GM18505 (cell line): Measurements from ENCODE around the gene UPF3A.
"Not testable (repeated sequence)": the region's sequence is repeated elsewhere in the genome, so short reads cannot be mapped to it uniquely, and the experiment has no call there.

Experiments used
- ATAC-seq: cut with Tn5 transposase; IDR thresholded peaks from one replicate; pipeline ENCODE4 v1.9.1; 2021; ENCODE audit not compliant: unreplicated experiment
- POLR2A ChIP-seq: IDR thresholded peaks from 4 replicates; pipeline ENCODE4 v1.6.1; 2011; ENCODE audit warnings: borderline replicate concordance; ENCODE audit not compliant: insufficient read depth, insufficient read length; ENCODE audit errors: extremely low read depth

Gene UPF3A, protein sequence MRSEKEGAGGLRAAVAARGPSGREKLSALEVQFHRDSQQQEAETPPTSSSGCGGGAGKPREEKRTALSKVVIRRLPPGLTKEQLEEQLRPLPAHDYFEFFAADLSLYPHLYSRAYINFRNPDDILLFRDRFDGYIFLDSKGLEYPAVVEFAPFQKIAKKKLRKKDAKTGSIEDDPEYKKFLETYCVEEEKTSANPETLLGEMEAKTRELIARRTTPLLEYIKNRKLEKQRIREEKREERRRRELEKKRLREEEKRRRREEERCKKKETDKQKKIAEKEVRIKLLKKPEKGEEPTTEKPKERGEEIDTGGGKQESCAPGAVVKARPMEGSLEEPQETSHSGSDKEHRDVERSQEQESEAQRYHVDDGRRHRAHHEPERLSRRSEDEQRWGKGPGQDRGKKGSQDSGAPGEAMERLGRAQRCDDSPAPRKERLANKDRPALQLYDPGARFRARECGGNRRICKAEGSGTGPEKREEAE

DNA sequence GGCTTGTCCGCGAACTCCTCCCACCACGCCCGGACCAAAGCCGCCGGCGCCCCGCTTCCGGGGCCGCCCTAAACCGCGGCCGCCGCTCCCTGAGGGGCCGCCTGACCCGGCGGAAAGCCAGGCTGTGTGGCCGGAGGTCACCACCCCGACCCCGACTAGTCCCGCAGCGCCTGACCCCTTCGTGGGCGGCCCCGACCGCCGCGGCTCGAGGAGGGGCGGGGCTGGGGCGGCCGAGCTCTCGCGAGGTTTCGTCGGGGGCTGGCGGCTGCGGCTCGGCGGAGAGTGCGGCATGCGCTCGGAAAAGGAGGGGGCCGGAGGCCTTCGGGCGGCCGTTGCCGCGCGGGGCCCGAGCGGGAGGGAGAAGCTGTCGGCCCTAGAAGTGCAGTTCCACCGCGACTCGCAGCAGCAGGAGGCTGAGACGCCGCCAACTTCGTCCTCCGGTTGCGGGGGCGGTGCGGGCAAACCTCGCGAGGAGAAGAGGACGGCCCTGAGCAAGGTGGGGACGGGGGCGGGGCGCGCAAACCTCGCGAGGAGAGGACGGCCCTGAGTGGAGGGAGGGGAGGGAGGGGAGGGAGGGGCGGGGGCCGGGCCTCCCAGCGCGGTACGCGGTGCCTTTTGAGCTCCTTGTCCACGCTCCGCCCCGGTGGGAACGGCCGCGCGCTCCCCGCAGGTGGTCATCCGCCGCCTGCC, at the start of gene UPF3A:
UPF3A (plus strand) TSS at position 251 of the 690 bp plus-strand sequence; CDS start at position 290, 39 bp downstream.
- peak; percentile 94 for TF ChIP-seq POLR2A
- ATAC-seq, result peak; percentile 68

DNA sequence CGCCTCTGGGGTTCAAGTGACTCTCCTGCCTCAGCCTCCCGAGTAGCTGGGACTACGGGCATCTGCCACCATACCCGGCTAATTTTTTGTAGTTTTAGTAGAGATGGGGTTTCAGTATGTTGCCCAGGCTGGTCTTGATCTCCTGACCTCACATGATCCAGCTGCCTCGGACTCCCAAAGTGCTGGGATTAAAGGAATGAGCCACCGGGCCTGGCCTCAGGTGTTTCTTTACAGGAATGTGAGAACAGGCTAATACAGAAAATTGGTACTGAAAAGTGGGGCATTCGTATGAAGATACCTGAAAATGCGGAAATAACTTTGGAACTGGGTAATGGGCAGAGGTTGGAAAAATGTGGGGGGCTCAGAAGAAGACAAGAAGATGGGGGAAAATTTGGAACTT, 49.5 kb upstream of the UPF3A start:
- no peak for TF ChIP-seq POLR2A
- ATAC-seq, result no peak

- TF ChIP-seq POLR2A, result no peak
- no peak for ATAC-seq
Measured at GRCh38 chr13:114234266-114234644, 47.1 kb upstream of the UPF3A start.

DNA sequence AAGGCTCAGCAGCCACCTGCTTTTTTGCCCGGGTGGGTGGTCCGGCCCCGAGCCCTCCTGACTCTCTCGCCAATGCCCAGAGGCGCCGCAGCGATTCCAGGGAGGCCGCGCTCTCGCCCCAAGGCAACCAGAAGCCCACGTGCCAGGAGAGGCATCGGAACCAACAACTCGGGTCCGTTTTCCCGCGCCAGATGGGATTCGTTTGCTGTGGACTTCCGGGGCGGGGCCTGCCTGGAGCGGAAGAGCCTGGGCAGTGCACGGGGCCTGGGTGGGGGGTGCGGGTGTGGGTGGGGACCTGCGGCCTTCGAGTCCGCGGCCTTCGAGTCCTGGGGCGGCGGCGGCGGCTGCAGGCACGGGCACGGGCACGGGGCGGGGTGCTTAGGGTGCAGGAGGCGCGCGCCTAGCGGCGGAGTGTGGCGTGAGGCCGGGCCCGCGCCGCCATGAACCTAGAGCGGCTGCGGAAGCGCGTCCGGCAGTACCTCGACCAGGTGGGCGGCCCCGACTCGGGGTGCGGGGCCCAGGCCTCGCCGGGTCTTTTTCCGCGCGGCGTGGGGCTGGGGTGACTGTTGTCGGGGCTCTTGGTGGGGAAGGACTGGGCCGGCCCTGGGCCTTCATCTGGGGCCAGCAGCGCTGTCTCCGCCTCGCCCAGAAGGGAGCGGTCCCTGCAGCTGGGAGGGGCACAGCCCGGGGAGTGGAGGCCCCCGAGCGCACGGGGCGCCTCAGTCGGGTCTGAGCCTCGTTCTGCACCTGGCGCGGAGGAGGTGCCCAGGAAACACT, 46.6 kb upstream of the UPF3A start, which contains the start of gene CDC16:
CDC16 (plus strand) TSS at position 253 of the 777 bp plus-strand sequence; CDS start at position 441, 188 bp downstream.
- peak; percentile 69 for TF ChIP-seq POLR2A
- ATAC-seq, result peak; percentile 81

DNA sequence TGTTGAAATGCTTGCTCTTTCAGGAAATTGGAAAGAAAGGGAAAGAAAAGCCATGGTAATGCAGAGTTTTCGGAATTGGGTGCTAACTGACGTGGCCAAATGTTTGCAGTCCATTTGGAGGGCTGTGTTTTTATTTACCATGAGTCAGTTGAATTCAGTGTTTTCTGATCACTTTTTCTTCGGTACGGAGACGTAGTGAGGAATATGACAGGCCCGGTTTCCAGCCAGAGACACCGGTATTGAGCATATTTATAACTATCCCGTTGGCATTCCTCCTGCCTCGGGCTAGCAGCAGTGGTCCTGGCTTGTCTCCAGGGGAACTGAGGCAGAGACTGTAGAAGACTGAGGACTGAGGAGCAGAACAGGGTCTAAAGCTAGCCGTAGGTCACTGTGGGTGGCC, 45.7 kb upstream of the UPF3A start:
- ATAC-seq, result no peak
- no peak for TF ChIP-seq POLR2A

DNA sequence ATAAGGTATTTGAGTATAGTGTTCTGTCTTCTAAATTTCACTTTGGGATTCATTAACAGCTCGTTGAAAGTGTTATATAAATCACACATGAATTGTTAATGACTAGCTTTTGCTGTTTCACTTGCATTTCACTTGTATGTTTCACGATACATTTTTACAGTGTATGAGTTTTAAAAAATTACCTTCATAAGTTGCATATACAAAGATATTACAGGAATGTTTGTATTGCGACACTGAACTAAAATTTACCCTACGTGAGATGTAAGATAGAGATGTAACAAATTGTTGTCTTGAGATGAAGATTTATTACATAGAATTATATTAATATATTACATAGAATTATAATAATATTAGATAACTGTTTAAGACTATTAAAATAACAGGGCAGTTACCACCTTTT, 45.2 kb upstream of the UPF3A start:
- no peak for TF ChIP-seq POLR2A
- ATAC-seq, result no peak

DNA sequence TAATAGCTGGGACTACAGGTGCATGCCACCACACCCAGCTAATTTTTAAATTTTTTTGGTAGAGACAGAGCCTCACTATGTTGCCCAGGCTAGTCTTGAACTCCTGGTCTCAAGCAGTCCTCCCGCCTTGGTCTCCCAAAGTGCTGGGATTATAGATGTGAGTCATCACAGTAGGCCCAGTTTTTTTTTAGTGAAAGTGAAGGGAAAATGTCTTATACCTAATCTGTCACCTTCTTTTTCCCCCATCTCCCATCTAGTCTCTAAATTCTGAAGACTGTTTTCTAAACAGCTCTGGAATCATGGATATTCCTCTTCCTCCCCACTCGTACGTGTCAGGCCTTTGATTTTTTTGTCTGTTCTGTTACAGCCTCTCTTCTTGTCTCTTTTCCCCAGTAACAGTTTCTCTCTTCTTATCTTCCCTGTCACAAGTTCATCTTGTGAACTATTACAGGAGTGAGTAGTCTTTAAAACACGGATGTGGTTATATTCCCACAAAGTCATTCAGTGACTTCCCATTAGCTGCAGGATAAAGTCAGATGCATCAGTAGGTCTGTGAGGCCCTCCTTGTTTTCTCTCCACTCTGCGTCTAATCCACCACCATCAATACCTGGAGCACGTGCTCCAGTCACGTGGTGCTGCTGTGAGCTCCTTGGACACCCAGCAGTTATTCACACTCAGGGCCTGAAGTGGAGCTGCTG, 43.8 kb upstream of the UPF3A start:
- no peak for ATAC-seq
- no peak for TF ChIP-seq POLR2A

GRCh38 chr13:114241918-114242317, 39.5 kb upstream of the UPF3A start:
- TF ChIP-seq POLR2A, result no peak
- no peak for ATAC-seq

- ATAC-seq, result no peak
- TF ChIP-seq POLR2A, result no peak
Measured at GRCh38 chr13:114243971-114244370, 37.4 kb upstream of the UPF3A start.

DNA sequence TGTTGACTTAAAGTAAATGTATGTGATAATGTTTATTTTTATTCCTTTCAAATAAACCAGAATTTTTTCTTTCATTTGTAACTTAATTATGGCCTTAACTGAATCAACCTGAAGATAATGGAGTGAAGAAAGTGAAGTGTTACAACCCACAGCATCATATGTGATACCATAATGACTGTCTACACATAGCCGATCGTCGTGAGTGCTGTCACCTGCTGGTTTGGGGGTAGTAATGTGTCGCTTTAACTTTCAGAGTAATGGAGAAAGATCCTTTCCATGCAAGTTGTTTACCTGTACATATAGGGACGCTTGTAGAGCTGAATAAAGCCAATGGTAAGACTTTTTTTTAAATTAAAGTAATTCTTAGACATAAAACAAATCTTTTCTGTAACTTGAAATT, 36.8 kb upstream of the UPF3A start:
- ATAC-seq, result no peak
- TF ChIP-seq POLR2A, result no peak

DNA sequence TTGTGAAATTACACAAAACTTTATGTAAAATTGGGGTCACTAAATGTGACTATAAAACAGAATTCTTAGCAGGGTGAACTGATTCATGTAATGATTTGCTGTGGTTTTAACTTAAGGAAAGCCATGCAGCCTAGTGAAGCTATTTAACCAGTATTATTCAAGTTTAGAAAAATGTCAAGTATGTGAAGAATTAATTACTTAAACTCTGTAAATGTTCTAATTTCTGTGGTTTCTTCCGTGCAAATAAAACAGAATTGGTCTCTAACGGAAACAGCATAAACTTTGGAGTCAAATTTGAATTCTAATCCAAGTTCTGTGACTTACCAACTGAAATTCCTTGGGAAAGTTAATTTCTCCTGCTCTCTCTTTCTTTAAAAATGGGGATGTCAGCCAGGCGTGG, 33.4 kb upstream of the UPF3A start:
- TF ChIP-seq POLR2A, result no peak
- ATAC-seq, result no peak

DNA sequence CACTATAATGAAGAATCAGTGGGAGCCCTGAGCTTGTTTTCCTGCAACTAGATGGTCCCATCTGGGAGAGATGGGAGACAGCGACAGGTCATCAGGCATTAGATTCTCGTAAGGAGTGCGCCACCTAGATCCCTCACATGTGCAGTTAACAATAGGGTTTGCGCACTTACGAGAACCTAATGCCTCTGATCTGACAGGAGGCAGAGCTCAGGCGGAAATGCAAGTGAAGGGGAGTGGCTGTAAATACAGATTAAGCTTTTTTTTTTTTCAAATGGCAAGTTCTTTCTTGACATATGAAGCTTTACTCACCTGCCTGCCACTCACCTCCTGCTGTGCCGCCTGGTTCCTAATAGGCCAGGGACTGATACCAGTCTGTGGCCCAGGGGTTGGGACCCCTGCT, 32.3 kb upstream of the UPF3A start:
- no peak for TF ChIP-seq POLR2A
- no peak for ATAC-seq

DNA sequence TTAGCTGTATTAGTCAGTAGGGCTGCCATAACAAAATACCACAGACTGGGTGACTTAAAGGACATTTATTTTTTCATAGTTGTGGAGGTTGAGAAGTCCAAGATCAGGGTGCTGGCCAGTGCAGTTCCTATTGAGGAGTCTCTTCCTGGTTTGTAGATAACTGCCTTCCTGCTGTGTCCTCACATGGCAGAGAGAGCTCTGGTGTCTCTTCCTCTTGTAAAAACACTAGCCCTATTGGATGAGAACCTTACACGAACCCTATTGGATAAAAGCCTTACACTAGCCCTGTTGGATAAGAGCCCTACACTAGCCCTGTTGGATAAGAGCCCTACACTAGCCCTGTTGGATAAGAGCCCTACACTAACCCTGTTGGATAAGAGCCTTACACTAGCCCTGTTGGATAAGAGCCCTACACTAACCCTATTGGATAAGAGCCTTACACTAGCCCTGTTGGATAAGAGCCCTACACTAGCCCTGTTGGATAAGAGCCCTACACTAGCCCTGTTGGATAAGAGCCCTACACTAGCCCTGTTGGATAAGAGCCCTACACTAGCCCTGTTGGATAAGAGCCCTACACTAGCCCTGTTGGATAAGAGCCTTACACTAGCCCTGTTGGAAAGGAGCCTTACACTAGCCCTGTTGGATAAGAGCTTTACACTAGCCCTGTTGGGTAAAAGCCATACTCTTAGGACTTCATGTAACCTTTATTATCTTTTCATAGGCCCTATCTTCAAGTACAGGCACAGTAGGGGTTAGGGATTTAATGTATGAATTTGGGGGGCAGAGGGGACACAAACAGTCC, 29.6 kb upstream of the UPF3A start:
- ATAC-seq, result not testable (repeated sequence)
